HepG2 (cell line): ENCODE data around the gene PNPLA2. TPM values are rescaled to one million over a fixed set of nuclear protein-coding genes. Genes with fewer than 3 reads are reported as not detected.

ENCODE experiments used
- CREB3 ChIP-seq: sonication (generic); formaldehyde crosslinking; IDR thresholded peaks from 2 replicates; pipeline ENCODE4 v1.5.0; 2020; ENCODE audit warnings: missing genetic modification reagents
- HOXA3 ChIP-seq: sonication (generic); formaldehyde crosslinking; IDR thresholded peaks from 2 replicates; pipeline ENCODE4 v1.5.0; 2020; ENCODE audit warnings: missing genetic modification reagents
- ISL2 ChIP-seq: sonication (generic); formaldehyde crosslinking; IDR thresholded peaks from 2 replicates; pipeline ENCODE4 v1.5.0; 2020; ENCODE audit warnings: missing genetic modification reagents
- JUND ChIP-seq: sonication (generic); formaldehyde crosslinking; IDR thresholded peaks from 2 replicates; pipeline ENCODE4 v1.8.0; 2022; ENCODE audit warnings: mild to moderate bottlenecking, missing genetic modification reagents
- KDM3A ChIP-seq: IDR thresholded peaks from 2 replicates; pipeline ENCODE4 v1.6.1; 2018; ENCODE audit warnings: low read depth, missing compliant biosample characterization
- MAFK ChIP-seq, 2 experiments: IDR thresholded peaks in 1 of 2; conservative IDR thresholded peaks in 1 of 2; 2 replicates each; pipeline ENCODE4 v1.6.1; 2011; ENCODE audit warnings: improper control_type of control experiment in 2 of 2, low read length in 2 of 2
- NFE2 ChIP-seq: sonication (generic); formaldehyde crosslinking; IDR thresholded peaks from 2 replicates; pipeline ENCODE4 v1.4.0; 2020; ENCODE audit warnings: missing genetic modification reagents
- RERE ChIP-seq: IDR thresholded peaks from 2 replicates; pipeline ENCODE4 v1.6.1; 2016; ENCODE audit warnings: low read depth, missing genetic modification reagents, missing compliant biosample characterization
- SRSF1 ChIP-seq: fragments of 200-400 bp; formaldehyde crosslinking; optimal IDR thresholded peaks from 2 replicates; pipeline ENCODE3; 2017; ENCODE audit warnings: mild to moderate bottlenecking, low read depth, low read length, moderate library complexity
- TCF12 ChIP-seq, 2 experiments: fragments of 450-650 bp in 1 of 2; sonication (generic) in 1 of 2; formaldehyde crosslinking in 1 of 2; IDR thresholded peaks; 2 replicates each; pipeline versions ENCODE4 v1.6.1 to v1.8.0; 2017 to 2022; ENCODE audit warnings: antibody characterized with exemption in 1 of 2, mild to moderate bottlenecking in 1 of 2, missing genetic modification reagents in 1 of 2, moderate library complexity in 1 of 2
- ZFP62 ChIP-seq: sonication (generic); formaldehyde crosslinking; IDR thresholded peaks from 2 replicates; pipeline ENCODE4 v1.4.0; 2020; ENCODE audit warnings: missing genetic modification reagents
- ZNF235 ChIP-seq: sonication (generic); formaldehyde crosslinking; IDR thresholded peaks from 2 replicates; pipeline ENCODE4 v1.8.1; 2023; ENCODE audit warnings: mild to moderate bottlenecking, missing genetic modification reagents, borderline replicate concordance
- ZNF282 ChIP-seq: fragments of 450-650 bp; IDR thresholded peaks from 2 replicates; pipeline ENCODE4 v1.6.1; 2018; ENCODE audit not compliant: partially characterized antibody
- ZNF33A ChIP-seq: sonication (generic); formaldehyde crosslinking; IDR thresholded peaks from 2 replicates; pipeline ENCODE4 v1.5.1; 2020; ENCODE audit warnings: missing genetic modification reagents, mild to moderate bottlenecking, moderate library complexity, borderline replicate concordance
- ZNF468 ChIP-seq: sonication (generic); formaldehyde crosslinking; IDR thresholded peaks from 2 replicates; pipeline ENCODE4 v1.8.0; 2022; ENCODE audit warnings: mild to moderate bottlenecking, moderate library complexity, missing genetic modification reagents
- polyA plus RNA-seq, 8 experiments: library from polyadenylated mRNA; depleted of rRNA in 3 of 8; stranded (reverse) in 7 of 8; unstranded in 1 of 8; fragments of >200 nt; fragmentation: Illumina TruSeq in 4 of 8; extraction: Trizol in 4 of 8; gene quantifications; 2 replicates each; pipeline versions ENCODE4 v1.2.1 to v1.2.3, GENCODE V29; 2011 to 2016; ENCODE audit warnings: low read depth in 4 of 8, missing spikeins in 1 of 8, mixed read lengths in 1 of 8; ENCODE audit not compliant: insufficient read depth in 1 of 8
- total RNA-seq, 5 experiments: library from RNA; depleted of rRNA; stranded (reverse); fragments of >200 nt; fragmentation: Illumina TruSeq; extraction: Trizol; gene quantifications; 2 replicates each; pipeline ENCODE4 v1.2.3, GENCODE V29; 2016; ENCODE audit warnings: low read depth in 1 of 5
- TF ChIP-seq, protein P1 (sequence below): sonication (generic); formaldehyde crosslinking; IDR thresholded peaks from 2 replicates; pipeline ENCODE4 v1.4.0; 2020; ENCODE audit warnings: missing genetic modification reagents
- TF ChIP-seq, protein P2 (sequence below): sonication (generic); formaldehyde crosslinking; IDR thresholded peaks from 2 replicates; pipeline ENCODE4 v1.5.1; 2020; ENCODE audit warnings: missing genetic modification reagents, mild to moderate bottlenecking, borderline replicate concordance
- TF ChIP-seq, protein P3 (sequence below): sonication (generic); formaldehyde crosslinking; IDR thresholded peaks from 2 replicates; pipeline ENCODE4 v1.4.0; 2020; ENCODE audit warnings: missing genetic modification reagents; ENCODE audit errors: not compliant biosample characterization

PNPLA2 gene
- total and polyA plus RNA-seq, 2 of the 13 experiments (the other 11 are each of a cell fraction or from before 2014, with no cell fraction given), result 10.5 to 43.2 TPM

- TF ChIP-seq, protein P1, sequence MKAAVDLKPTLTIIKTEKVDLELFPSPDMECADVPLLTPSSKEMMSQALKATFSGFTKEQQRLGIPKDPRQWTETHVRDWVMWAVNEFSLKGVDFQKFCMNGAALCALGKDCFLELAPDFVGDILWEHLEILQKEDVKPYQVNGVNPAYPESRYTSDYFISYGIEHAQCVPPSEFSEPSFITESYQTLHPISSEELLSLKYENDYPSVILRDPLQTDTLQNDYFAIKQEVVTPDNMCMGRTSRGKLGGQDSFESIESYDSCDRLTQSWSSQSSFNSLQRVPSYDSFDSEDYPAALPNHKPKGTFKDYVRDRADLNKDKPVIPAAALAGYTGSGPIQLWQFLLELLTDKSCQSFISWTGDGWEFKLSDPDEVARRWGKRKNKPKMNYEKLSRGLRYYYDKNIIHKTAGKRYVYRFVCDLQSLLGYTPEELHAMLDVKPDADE (CRISPR knock-in tag), result no peak
- TF ChIP-seq ZNF468 (CRISPR knock-in tag) (no peak), ZNF235 (CRISPR knock-in tag) (0 out of 2 replicates have a peak, but pooled peaks have one; percentile 37), NFE2 (no peak), HOXA3 (CRISPR knock-in tag) (no peak; the same call in 1 of the 2 replicates), KDM3A (CRISPR knock-in tag) (no peak), MAFK (conservative IDR thresholded peaks at IDR 0.05 in 1 of 2, IDR thresholded peaks at IDR 0.05 in 1 of 2; ENCODE audit: low read length in 2 of 2) (no peak), CREB3 (CRISPR knock-in tag) (no peak), ZNF282 (no peak), ZFP62 (CRISPR knock-in tag) (0 out of 2 replicates have a peak, but pooled peaks have one; percentile 5), ISL2 (CRISPR knock-in tag) (no peak; the same call in 1 of the 2 replicates), ZNF33A (CRISPR knock-in tag) (no peak), SRSF1 (no peak), JUND (CRISPR knock-in tag) (no peak), RERE (CRISPR knock-in tag) (no peak), TCF12 (IDR thresholded peaks at IDR 0.05) (no peak), TCF12 (CRISPR knock-in tag; IDR thresholded peaks at IDR 0.05) (no peak)
- TF ChIP-seq, protein P2, sequence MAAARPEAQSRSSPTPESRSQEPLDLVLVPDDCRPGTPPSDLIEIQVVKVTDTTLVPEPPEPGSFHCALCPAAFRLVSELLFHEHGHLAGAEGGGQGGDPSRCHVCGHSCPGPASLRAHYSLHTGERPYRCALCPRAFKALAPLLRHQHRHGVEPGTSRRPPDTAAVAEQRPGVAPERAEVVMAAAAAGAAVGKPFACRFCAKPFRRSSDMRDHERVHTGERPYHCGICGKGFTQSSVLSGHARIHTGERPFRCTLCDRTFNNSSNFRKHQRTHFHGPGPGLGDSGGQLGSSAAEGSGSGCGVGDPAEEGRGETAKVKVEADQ (CRISPR knock-in tag), result no peak
- TF ChIP-seq, protein P3, sequence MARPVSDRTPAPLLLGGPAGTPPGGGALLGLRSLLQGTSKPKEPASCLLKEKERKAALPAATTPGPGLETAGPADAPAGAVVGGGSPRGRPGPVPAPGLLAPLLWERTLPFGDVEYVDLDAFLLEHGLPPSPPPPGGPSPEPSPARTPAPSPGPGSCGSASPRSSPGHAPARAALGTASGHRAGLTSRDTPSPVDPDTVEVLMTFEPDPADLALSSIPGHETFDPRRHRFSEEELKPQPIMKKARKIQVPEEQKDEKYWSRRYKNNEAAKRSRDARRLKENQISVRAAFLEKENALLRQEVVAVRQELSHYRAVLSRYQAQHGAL, result no peak
Measured at GRCh38 chr11:808427-809286, 10.1 kb upstream of the PNPLA2 start (continued).
